HEK293 (cell line): ENCODE data around the gene TRDMT1.

Experiments
- BCL11B ChIP-seq: fragments of 450-650 bp; formaldehyde crosslinking; IDR thresholded peaks from 2 replicates; pipeline ENCODE4 v1.5.1; 2016; ENCODE audit warnings: low read depth, missing biosample characterization, missing genetic modification characterization
- ELK4 ChIP-seq: IDR thresholded peaks from 2 replicates; pipeline ENCODE4 v1.6.1; 2011; ENCODE audit warnings: mild to moderate bottlenecking, low read depth, low read length, borderline replicate concordance
- GFI1B ChIP-seq: fragments of 450-650 bp; formaldehyde crosslinking; IDR thresholded peaks from 2 replicates; pipeline ENCODE4 v1.5.1; 2016; ENCODE audit warnings: missing biosample characterization, missing genetic modification characterization
- GLIS1 ChIP-seq: fragments of 450-650 bp; formaldehyde crosslinking; IDR thresholded peaks from 2 replicates; pipeline ENCODE4 v1.5.1; 2016; ENCODE audit warnings: missing biosample characterization, missing genetic modification characterization
- PBX3 ChIP-seq: sonication (generic); formaldehyde crosslinking; IDR thresholded peaks from 2 replicates; pipeline ENCODE4 v1.8.1; 2022; ENCODE audit warnings: mild to moderate bottlenecking, moderate library complexity, missing genetic modification reagents
- PRDM4 ChIP-seq: fragments of 450-650 bp; formaldehyde crosslinking; IDR thresholded peaks from 2 replicates; pipeline ENCODE4 v1.5.1; 2017; ENCODE audit warnings: missing biosample characterization, missing genetic modification characterization
- YY1 ChIP-seq: fragments of 450-650 bp; formaldehyde crosslinking; IDR thresholded peaks from 2 replicates; pipeline ENCODE4 v1.5.1; 2018; ENCODE audit warnings: missing biosample characterization, missing genetic modification characterization
- ZBTB10 ChIP-seq: fragments of 450-650 bp; formaldehyde crosslinking; IDR thresholded peaks from 2 replicates; pipeline ENCODE4 v1.5.1; 2016; ENCODE audit warnings: missing biosample characterization, missing genetic modification characterization
- ZBTB7A ChIP-seq: fragments of 450-650 bp; formaldehyde crosslinking; IDR thresholded peaks from 2 replicates; pipeline ENCODE4 v1.5.1; 2016; ENCODE audit warnings: low read depth, missing biosample characterization, missing genetic modification characterization
- ZFP41 ChIP-seq: fragments of 450-650 bp; formaldehyde crosslinking; IDR thresholded peaks from 2 replicates; pipeline ENCODE4 v1.5.1; 2016; ENCODE audit warnings: missing biosample characterization, missing genetic modification characterization, borderline replicate concordance
- ZNF10 ChIP-seq: fragments of 450-650 bp; formaldehyde crosslinking; IDR thresholded peaks from 2 replicates; pipeline ENCODE4 v1.5.1; 2017; ENCODE audit warnings: missing biosample characterization, missing genetic modification characterization
- ZNF112 ChIP-seq: fragments of 450-650 bp; formaldehyde crosslinking; IDR thresholded peaks from 2 replicates; pipeline ENCODE4 v1.5.0; 2017; ENCODE audit warnings: missing biosample characterization, missing genetic modification characterization
- ZNF155 ChIP-seq: fragments of 450-650 bp; formaldehyde crosslinking; IDR thresholded peaks from 2 replicates; pipeline ENCODE4 v1.5.1; 2016; ENCODE audit warnings: missing biosample characterization, missing genetic modification characterization
- ZNF221 ChIP-seq: fragments of 450-650 bp; formaldehyde crosslinking; IDR thresholded peaks from 2 replicates; pipeline ENCODE4 v1.5.1; 2017; ENCODE audit warnings: missing biosample characterization, missing genetic modification characterization, borderline replicate concordance
- ZNF223 ChIP-seq: fragments of 450-650 bp; formaldehyde crosslinking; IDR thresholded peaks from 2 replicates; pipeline ENCODE4 v1.5.1; 2016; ENCODE audit warnings: missing biosample characterization, missing genetic modification characterization
- ZNF239 ChIP-seq: fragments of 450-650 bp; formaldehyde crosslinking; IDR thresholded peaks from 2 replicates; pipeline ENCODE4 v1.5.1; 2016; ENCODE audit warnings: missing biosample characterization, missing genetic modification characterization
- ZNF366 ChIP-seq: fragments of 450-650 bp; formaldehyde crosslinking; conservative IDR thresholded peaks from 2 replicates; pipeline ENCODE4 v1.5.1; 2016; ENCODE audit warnings: missing biosample characterization, missing genetic modification characterization
- ZNF549 ChIP-seq: fragments of 450-650 bp; IDR thresholded peaks from 2 replicates; pipeline ENCODE4 v1.5.1; 2018; ENCODE audit warnings: missing biosample characterization, missing genetic modification characterization, mild to moderate bottlenecking, inconsistent platforms, moderate library complexity
- ZNF560 ChIP-seq: fragments of 450-650 bp; formaldehyde crosslinking; IDR thresholded peaks from 2 replicates; pipeline ENCODE4 v1.5.1; 2017; ENCODE audit warnings: missing biosample characterization, missing genetic modification characterization, borderline replicate concordance
- ZNF561 ChIP-seq: fragments of 450-650 bp; IDR thresholded peaks from 2 replicates; pipeline ENCODE4 v1.5.1; 2018; ENCODE audit warnings: missing biosample characterization, missing genetic modification characterization, borderline replicate concordance
- ZNF596 ChIP-seq: fragments of 450-650 bp; IDR thresholded peaks from 2 replicates; pipeline ENCODE4 v1.5.0; 2018; ENCODE audit warnings: missing biosample characterization, mild to moderate bottlenecking, missing genetic modification characterization, moderate library complexity
- ZNF621 ChIP-seq: fragments of 450-650 bp; formaldehyde crosslinking; IDR thresholded peaks from 2 replicates; pipeline ENCODE4 v1.5.1; 2017; ENCODE audit warnings: missing biosample characterization, missing genetic modification characterization
- ZNF792 ChIP-seq: fragments of 450-650 bp; formaldehyde crosslinking; IDR thresholded peaks from 2 replicates; pipeline ENCODE4 v1.5.1; 2016; ENCODE audit warnings: missing biosample characterization, missing genetic modification characterization
- TF ChIP-seq, protein P1 (sequence below): fragments of 450-650 bp; formaldehyde crosslinking; IDR thresholded peaks from 2 replicates; pipeline ENCODE4 v1.5.1; 2016; ENCODE audit warnings: missing biosample characterization, missing genetic modification characterization
- TF ChIP-seq, protein P2 (sequence below): fragments of 450-650 bp; formaldehyde crosslinking; IDR thresholded peaks from 2 replicates; pipeline ENCODE4 v1.5.1; 2016; ENCODE audit warnings: missing biosample characterization, missing genetic modification characterization

Gene TRDMT1

GRCh38 chr10:17228091-17229015 lies 26.9 kb upstream of the TRDMT1 start, which contains the start of gene VIM (continued):
- TF ChIP-seq ZNF549 (tag by site-specific recombination) (no peak), ZNF10 (peak; percentile 11; the same call in 1 of the 2 replicates), ZFP41 (no peak), ZNF560 (tag by site-specific recombination) (no peak), ZNF155 (tag by site-specific recombination) (no peak), ZBTB10 (tag by site-specific recombination) (peak; percentile 99), ZNF239 (tag by site-specific recombination) (0 out of 2 replicates have a peak, but pooled peaks have one; percentile 17), BCL11B (tag by site-specific recombination) (peak; percentile 88), PBX3 (CRISPR knock-in tag) (no peak), ZNF112 (tag by site-specific recombination) (no peak), ZBTB7A (tag by site-specific recombination) (peak; percentile 93), GLIS1 (tag by site-specific recombination) (peak; percentile 85), ZNF366 (peak; percentile 98), ZNF223 (tag by site-specific recombination) (0 out of 2 replicates have a peak, but pooled peaks have one; percentile 1), ZNF561 (tag by site-specific recombination) (peak; percentile 79), ZNF221 (tag by site-specific recombination) (no peak), YY1 (tag by site-specific recombination) (no peak; the same call in 1 of the 2 replicates), ZNF621 (tag by site-specific recombination) (no peak), PRDM4 (peak; percentile 87), ZNF596 (tag by site-specific recombination) (no peak; the same call in 1 of the 2 replicates), ELK4 (no peak), GFI1B (peak; percentile 96), ZNF792 (tag by site-specific recombination) (peak; percentile 55; the same call in 1 of the 2 replicates)
- TF ChIP-seq, protein P1, sequence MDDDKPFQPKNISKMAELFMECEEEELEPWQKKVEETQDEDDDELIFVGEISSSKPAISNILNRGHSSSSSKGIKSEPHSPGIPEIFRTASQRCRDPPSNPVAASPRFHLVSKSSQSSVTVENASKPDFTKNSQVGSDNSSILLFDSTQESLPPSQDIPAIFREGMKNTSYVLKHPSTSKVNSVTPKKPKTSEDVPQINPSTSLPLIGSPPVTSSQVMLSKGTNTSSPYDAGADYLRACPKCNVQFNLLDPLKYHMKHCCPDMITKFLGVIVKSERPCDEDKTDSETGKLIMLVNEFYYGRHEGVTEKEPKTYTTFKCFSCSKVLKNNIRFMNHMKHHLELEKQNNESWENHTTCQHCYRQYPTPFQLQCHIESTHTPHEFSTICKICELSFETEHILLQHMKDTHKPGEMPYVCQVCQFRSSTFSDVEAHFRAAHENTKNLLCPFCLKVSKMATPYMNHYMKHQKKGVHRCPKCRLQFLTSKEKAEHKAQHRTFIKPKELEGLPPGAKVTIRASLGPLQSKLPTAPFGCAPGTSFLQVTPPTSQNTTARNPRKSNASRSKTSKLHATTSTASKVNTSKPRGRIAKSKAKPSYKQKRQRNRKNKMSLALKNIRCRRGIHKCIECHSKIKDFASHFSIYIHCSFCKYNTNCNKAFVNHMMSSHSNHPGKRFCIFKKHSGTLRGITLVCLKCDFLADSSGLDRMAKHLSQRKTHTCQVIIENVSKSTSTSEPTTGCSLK (tag by site-specific recombination) = no peak
- TF ChIP-seq, protein P2, sequence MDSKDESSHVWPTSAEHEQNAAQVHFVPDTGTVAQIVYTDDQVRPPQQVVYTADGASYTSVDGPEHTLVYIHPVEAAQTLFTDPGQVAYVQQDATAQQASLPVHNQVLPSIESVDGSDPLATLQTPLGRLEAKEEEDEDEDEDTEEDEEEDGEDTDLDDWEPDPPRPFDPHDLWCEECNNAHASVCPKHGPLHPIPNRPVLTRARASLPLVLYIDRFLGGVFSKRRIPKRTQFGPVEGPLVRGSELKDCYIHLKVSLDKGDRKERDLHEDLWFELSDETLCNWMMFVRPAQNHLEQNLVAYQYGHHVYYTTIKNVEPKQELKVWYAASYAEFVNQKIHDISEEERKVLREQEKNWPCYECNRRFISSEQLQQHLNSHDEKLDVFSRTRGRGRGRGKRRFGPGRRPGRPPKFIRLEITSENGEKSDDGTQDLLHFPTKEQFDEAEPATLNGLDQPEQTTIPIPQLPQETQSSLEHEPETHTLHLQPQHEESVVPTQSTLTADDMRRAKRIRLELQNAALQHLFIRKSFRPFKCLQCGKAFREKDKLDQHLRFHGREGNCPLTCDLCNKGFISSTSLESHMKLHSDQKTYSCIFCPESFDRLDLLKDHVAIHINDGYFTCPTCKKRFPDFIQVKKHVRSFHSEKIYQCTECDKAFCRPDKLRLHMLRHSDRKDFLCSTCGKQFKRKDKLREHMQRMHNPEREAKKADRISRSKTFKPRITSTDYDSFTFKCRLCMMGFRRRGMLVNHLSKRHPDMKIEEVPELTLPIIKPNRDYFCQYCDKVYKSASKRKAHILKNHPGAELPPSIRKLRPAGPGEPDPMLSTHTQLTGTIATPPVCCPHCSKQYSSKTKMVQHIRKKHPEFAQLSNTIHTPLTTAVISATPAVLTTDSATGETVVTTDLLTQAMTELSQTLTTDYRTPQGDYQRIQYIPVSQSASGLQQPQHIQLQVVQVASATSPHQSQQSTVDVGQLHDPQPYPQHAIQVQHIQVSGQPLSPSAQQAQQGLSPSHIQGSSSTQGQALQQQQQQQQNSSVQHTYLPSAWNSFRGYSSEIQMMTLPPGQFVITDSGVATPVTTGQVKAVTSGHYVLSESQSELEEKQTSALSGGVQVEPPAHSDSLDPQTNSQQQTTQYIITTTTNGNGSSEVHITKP = peak; percentile 81
